ENCODE results near the gene PLAC1.

The PLAC1 gene

GRCh38 chrX:134670134-134670924, 12.1 kb upstream of the PLAC1 start:
- Histone ChIP-seq H3K4me1 (peaks cover 0 to 13% (median 6%) of the 10 kb centered on the region in 4 donors), H3K4me3 (no peak overlapping the region), H3K9me3 (no peaks in the 10 kb centered on the region), H3K27me3 (no peaks in the 10 kb centered on the region), H3K36me3 (no peaks in the 10 kb centered on the region), H3K27ac (no peak overlapping the region)
- no peak for DNase-seq
- TF ChIP-seq CTCF (IDR thresholded peaks at IDR 0.05): no peak
- intact Hi-C loops (cut with DNase I; ENCODE audit: low total_unique reads): no loop called here

GRCh38 chrX:134669378-134670098, 11.3 kb upstream of the PLAC1 start:
- peak in 1 of 2 donors; percentile 20 for DNase-seq
- no peaks in the 10 kb centered on the region for H3K27me3 ChIP-seq
- no peak overlapping the region for H3K27ac ChIP-seq
- no peaks in the 10 kb centered on the region for H3K9me3 ChIP-seq
- H3K4me1 ChIP-seq: peaks cover 0 to 13% (median 6%) of the 10 kb centered on the region in 4 donors
- no peak for TF ChIP-seq CTCF (IDR thresholded peaks at IDR 0.05)
- no peak overlapping the region for H3K4me3 ChIP-seq
- no peaks in the 10 kb centered on the region for H3K36me3 ChIP-seq
- intact Hi-C loops (cut with DNase I; ENCODE audit: low total_unique reads): no loop called here

GRCh38 chrX:134664202-134664601, 5.9 kb upstream of the PLAC1 start:
- H3K36me3 ChIP-seq: no peaks in the 10 kb centered on the region
- H3K9me3 ChIP-seq: no peaks in the 10 kb centered on the region
- H3K27me3 ChIP-seq: no peaks in the 10 kb centered on the region
- intact Hi-C loops (cut with DNase I; ENCODE audit: low total_unique reads): no loop called here
- no peak overlapping the region for H3K27ac ChIP-seq
- no peak for TF ChIP-seq CTCF (IDR thresholded peaks at IDR 0.05)
- no peak for DNase-seq
- no peak overlapping the region for H3K4me3 ChIP-seq
- no peaks in the 10 kb centered on the region for H3K4me1 ChIP-seq

- Histone ChIP-seq H3K4me1 (no peaks in the 10 kb centered on the region), H3K27me3 (no peaks in the 10 kb centered on the region), H3K36me3 (no peaks in the 10 kb centered on the region), H3K9me3 (no peaks in the 10 kb centered on the region), H3K4me3 (no peak overlapping the region), H3K27ac (no peak overlapping the region)
- no peak for DNase-seq
- intact Hi-C loops (cut with DNase I; ENCODE audit: low total_unique reads): no loop called here
- TF ChIP-seq CTCF (IDR thresholded peaks at IDR 0.05): no peak
These were observed 3.0 kb upstream of the PLAC1 start for GRCh38 chrX:134661295-134661694.

GRCh38 chrX:134660627-134661026, 2.4 kb upstream of the PLAC1 start:
- H3K27ac ChIP-seq: no peak overlapping the region

More at GRCh38 chrX:134660627-134661026, 2.4 kb upstream of the PLAC1 start:
- no peaks in the 10 kb centered on the region for H3K4me1 ChIP-seq
- no peak for DNase-seq
- TF ChIP-seq CTCF (IDR thresholded peaks at IDR 0.05): no peak
- intact Hi-C loops (cut with DNase I; ENCODE audit: low total_unique reads): no loop called here
- H3K36me3 ChIP-seq: no peaks in the 10 kb centered on the region
- H3K27me3 ChIP-seq: no peaks in the 10 kb centered on the region
- no peak overlapping the region for H3K4me3 ChIP-seq
- H3K9me3 ChIP-seq: no peaks in the 10 kb centered on the region

All from tibial artery (tissue), 4 donors.